BLaER1 treated with 17β-estradiol and CSF1 and Interleukin-3, amounts not matched to agents 10 nM and 100 nM (cell line): ENCODE data around the gene ANO1.
"Not testable (repeated sequence)": the region's sequence is repeated elsewhere in the genome, so short reads cannot be mapped to it uniquely, and the experiment has no call there.

Source experiments
- H3K27ac ChIP-seq, 11 experiments: shearing (Covaris generic); formaldehyde crosslinking; 2 replicates each; pipeline ENCODE4 v1.8.1; 2022
- H3K27me3 ChIP-seq, 11 experiments: shearing (Covaris generic); formaldehyde crosslinking; 2 replicates each; pipeline ENCODE4 v1.8.1; 2022
- H3K36me3 ChIP-seq, 11 experiments: shearing (Covaris generic); formaldehyde crosslinking; 2 replicates each; pipeline ENCODE4 v1.8.1; 2022
- H3K4me1 ChIP-seq, 10 experiments: shearing (Covaris generic); formaldehyde crosslinking; 2 replicates each; pipeline ENCODE4 v1.8.1; 2022
- H3K4me2 ChIP-seq, 11 experiments: shearing (Covaris generic); formaldehyde crosslinking; 2 replicates each; pipeline ENCODE4 v1.8.1; 2022
- H3K4me3 ChIP-seq, 10 experiments: shearing (Covaris generic); formaldehyde crosslinking; 2 replicates each; pipeline ENCODE4 v1.8.1; 2022
- H3K9ac ChIP-seq, 11 experiments: shearing (Covaris generic); formaldehyde crosslinking; 2 replicates each; pipeline ENCODE4 v1.8.1; 2022
- H3K9me3 ChIP-seq, 11 experiments: shearing (Covaris generic); formaldehyde crosslinking; replicated peaks in 1 of 11; 2 replicates each; pipeline ENCODE4 v1.8.1; 2022
- H4K20me1 ChIP-seq, 11 experiments: shearing (Covaris generic); formaldehyde crosslinking; 2 replicates each; pipeline ENCODE4 v1.8.1; 2022
- Cebpa-rat ChIP-seq, 11 experiments: shearing (Covaris generic); IDR thresholded peaks; 2 replicates each; pipeline ENCODE4 v1.8.1; 2022

Gene ANO1

GRCh38 chr11:70210530-70210929 is 132.4 kb downstream of the ANO1 start:
- Histone ChIP-seq H3K4me2 (no peak overlapping the region), H4K20me1 (peaks cover 45 to 58% (median 51%) of the 10 kb centered on the region in 11 experiments)

DNA sequence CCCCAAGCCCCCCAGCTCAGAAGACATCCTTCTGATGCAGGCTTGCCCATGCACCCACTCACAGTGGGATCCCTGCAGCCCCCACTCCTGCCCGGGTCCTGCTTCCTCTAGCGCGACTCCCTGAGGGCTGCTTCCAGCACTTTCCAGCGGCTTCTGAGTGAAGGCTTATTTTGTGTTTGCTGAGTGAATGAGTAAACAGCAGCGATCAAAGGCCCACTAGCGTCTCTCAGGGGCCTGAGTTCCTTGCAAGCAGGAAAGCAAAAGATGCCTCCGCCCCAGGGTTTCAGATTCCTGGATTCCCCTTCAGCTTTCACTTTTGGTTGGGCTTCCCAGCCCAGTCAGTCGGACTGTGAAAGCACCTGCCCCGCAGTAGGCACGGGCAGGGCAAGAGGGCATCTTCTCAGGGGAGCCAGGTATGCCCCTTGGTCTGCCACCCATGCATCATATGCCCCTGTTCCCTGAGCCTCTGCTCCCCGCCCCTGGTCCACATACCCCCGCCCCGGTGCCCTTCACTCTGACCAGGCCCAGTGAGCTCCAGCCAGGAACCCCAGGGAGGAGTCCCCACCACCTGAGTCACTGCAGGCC is 134.2 kb downstream of the ANO1 start:
- no peak for TF ChIP-seq Cebpa-rat (IDR thresholded peaks at IDR 0.05)
- H3K9me3 ChIP-seq: no peaks in the 10 kb centered on the region
- H3K9ac ChIP-seq: no peak overlapping the region
- peak overlapping the region in 4 of 11 experiments; percentile 6 to 21 (median 16); a peak in 3 of 22 replicates for H3K4me2 ChIP-seq
- no peak overlapping the region for H3K4me3 ChIP-seq
- peaks cover 0 to 18% (median 7%) of the 10 kb centered on the region in 10 experiments; a peak in 10 of 20 replicates for H3K4me1 ChIP-seq
- H3K36me3 ChIP-seq: peaks cover 24 to 29% (median 26%) of the 10 kb centered on the region in 11 experiments
- H3K27ac ChIP-seq: no peak overlapping the region
- H3K27me3 ChIP-seq: no peaks in the 10 kb centered on the region
- H4K20me1 ChIP-seq: peaks cover 28 to 40% (median 33%) of the 10 kb centered on the region in 11 experiments

More at GRCh38 chr11:70210530-70210929, 132.4 kb downstream of the ANO1 start:
- peaks cover 42 to 46% (median 44%) of the 10 kb centered on the region in 11 experiments for H3K36me3 ChIP-seq
- peaks cover under 1 to 33% (median 15%) of the 10 kb centered on the region in 10 experiments; a peak in 19 of 20 replicates for H3K4me1 ChIP-seq
- no peak overlapping the region for H3K27ac ChIP-seq
- H3K9me3 ChIP-seq: no peaks in the 10 kb centered on the region
- TF ChIP-seq Cebpa-rat (IDR thresholded peaks at IDR 0.05): no peak
- H3K9ac ChIP-seq: no peak overlapping the region
- no peaks in the 10 kb centered on the region for H3K27me3 ChIP-seq
- H3K4me3 ChIP-seq: no peak overlapping the region

DNA sequence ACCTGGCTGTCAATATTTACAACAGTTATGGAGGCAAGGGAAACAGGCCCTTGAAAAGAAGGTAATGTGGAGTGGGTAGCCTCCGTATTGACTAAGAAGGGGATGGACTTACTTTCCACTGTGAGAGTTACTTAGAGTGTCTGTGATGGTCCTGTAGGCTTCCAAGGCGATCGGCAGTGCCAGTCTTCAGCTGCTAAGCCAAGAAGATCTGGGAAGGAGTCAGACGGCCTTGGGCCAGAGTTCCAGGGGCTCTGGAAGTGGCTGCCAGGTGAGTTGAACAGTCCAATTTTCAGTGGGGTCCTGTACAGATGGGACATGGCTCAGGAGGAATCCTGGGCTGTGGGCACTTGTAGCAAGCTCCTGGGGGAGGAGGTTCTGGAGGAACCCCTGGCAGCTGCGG is 139.3 kb downstream of the ANO1 start:
- H3K4me2 ChIP-seq, H3K9me3 ChIP-seq, H3K9ac ChIP-seq, H3K36me3 ChIP-seq, H3K4me1 ChIP-seq, H3K27me3 ChIP-seq, H3K4me3 ChIP-seq, H4K20me1 ChIP-seq, H3K27ac ChIP-seq: not testable (repeated sequence)

GRCh38 chr11:70218076-70218475 is 140.0 kb downstream of the ANO1 start:
- not testable (repeated sequence) for H3K36me3 ChIP-seq, H3K4me3 ChIP-seq, H3K27ac ChIP-seq, H3K27me3 ChIP-seq, H3K9me3 ChIP-seq, H3K9ac ChIP-seq, H4K20me1 ChIP-seq, H3K4me2 ChIP-seq, H3K4me1 ChIP-seq

- H3K27me3 ChIP-seq: no peaks in the 10 kb centered on the region
- no peaks in the 10 kb centered on the region for H3K9me3 ChIP-seq
- TF ChIP-seq Cebpa-rat (IDR thresholded peaks at IDR 0.05): no peak
- no peaks in the 10 kb centered on the region for H3K36me3 ChIP-seq
- no peak overlapping the region for H3K9ac ChIP-seq
- H3K4me3 ChIP-seq: no peak overlapping the region
- H3K4me1 ChIP-seq: no peaks in the 10 kb centered on the region
- H4K20me1 ChIP-seq: no peaks in the 10 kb centered on the region
- H3K27ac ChIP-seq: no peak overlapping the region
- no peak overlapping the region for H3K4me2 ChIP-seq
Measured at GRCh38 chr11:70220136-70220535, 142.0 kb downstream of the ANO1 start.

- H3K4me3 ChIP-seq: no peak overlapping the region
- no peaks in the 10 kb centered on the region for H3K36me3 ChIP-seq
- no peaks in the 10 kb centered on the region for H3K4me1 ChIP-seq
- no peak overlapping the region for H3K4me2 ChIP-seq
- no peaks in the 10 kb centered on the region for H3K9me3 ChIP-seq
- no peaks in the 10 kb centered on the region for H4K20me1 ChIP-seq
- H3K9ac ChIP-seq: no peak overlapping the region
- no peaks in the 10 kb centered on the region for H3K27me3 ChIP-seq
- no peak for TF ChIP-seq Cebpa-rat (IDR thresholded peaks at IDR 0.05)
- H3K27ac ChIP-seq: no peak overlapping the region
Measured at GRCh38 chr11:70220920-70221319, 142.8 kb downstream of the ANO1 start.

- no peak overlapping the region for H3K27ac ChIP-seq
- H3K4me3 ChIP-seq: no peak overlapping the region
- H3K9ac ChIP-seq: no peak overlapping the region
- no peaks in the 10 kb centered on the region for H4K20me1 ChIP-seq
- TF ChIP-seq Cebpa-rat (IDR thresholded peaks at IDR 0.05): no peak
- H3K36me3 ChIP-seq: no peaks in the 10 kb centered on the region
- 0 out of 22 replicates have a peak, but pooled peaks cover 0 to 2% (median 0%) of the 10 kb centered on the region in 11 experiments for H3K9me3 ChIP-seq
- no peak overlapping the region for H3K4me2 ChIP-seq
- H3K27me3 ChIP-seq: no peaks in the 10 kb centered on the region
- H3K4me1 ChIP-seq: peaks cover 0 to 34% (median 23%) of the 10 kb centered on the region in 10 experiments; a peak in 17 of 20 replicates
Measured at GRCh38 chr11:70225681-70226177, 147.6 kb downstream of the ANO1 start.

DNA sequence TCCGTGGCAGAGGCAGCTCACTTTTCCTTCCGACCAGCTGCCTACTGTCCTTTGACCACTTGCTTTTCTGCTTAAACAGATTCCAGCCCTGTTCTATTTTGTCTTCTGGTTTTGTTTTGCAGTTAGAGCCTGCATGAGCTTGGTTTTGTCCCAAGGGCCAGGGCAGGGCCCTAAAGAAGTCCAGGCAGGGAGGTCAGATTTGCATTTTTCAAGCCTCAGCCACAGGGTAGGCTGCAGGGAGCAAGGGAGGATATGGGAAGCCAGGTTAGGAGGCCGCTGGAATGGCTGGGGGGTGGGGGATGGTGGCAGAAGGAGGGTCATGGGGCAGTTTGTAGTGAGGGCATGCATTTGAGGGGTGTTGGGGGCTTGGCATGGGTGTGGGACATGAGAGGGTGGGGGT is 148.1 kb downstream of the ANO1 start:
- no peak overlapping the region for H3K9ac ChIP-seq
- no peaks in the 10 kb centered on the region for H4K20me1 ChIP-seq
- no peaks in the 10 kb centered on the region for H3K36me3 ChIP-seq
- H3K9me3 ChIP-seq: 0 out of 22 replicates have a peak, but pooled peaks cover 0 to 2% (median 0%) of the 10 kb centered on the region in 11 experiments
- no peak for TF ChIP-seq Cebpa-rat (IDR thresholded peaks at IDR 0.05)
- H3K4me2 ChIP-seq: no peak overlapping the region; a peak in 2 of 22 replicates
- H3K4me1 ChIP-seq: peaks cover 0 to 38% (median 26%) of the 10 kb centered on the region in 10 experiments; a peak in 17 of 20 replicates
- no peak overlapping the region for H3K27ac ChIP-seq
- no peaks in the 10 kb centered on the region for H3K27me3 ChIP-seq
- H3K4me3 ChIP-seq: no peak overlapping the region

DNA sequence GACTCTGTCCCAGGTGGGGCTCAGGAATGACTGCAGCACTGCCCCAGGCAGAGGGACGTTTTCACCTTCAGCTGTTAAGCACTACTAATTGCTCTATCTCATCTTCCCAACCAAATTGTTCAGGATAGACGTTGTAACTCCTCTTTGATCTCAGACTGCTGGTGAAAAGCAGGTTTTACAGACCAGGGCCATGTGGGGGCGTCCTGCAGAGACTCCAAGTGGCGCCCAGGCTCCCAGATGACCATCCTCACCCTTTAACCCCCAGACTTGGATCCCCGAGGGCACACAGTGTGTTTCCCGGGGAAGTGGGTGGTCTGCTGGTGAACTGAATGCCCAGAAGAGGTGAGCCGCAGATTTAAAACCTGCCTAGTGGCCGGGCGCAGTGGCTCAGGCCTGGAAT is 148.8 kb downstream of the ANO1 start:
- Histone ChIP-seq H3K27ac (peak overlapping the region in 1 of 11 experiments; percentile 12; a peak in 1 of 22 replicates), H3K4me2 (peak overlapping the region in 9 of 11 experiments; percentile 36 to 67 (median 58); a peak in 18 of 22 replicates), H3K27me3 (no peaks in the 10 kb centered on the region), H3K4me3 (no peak overlapping the region), H3K9ac (no peak overlapping the region), H3K4me1 (peaks cover 0 to 42% (median 26%) of the 10 kb centered on the region in 10 experiments; a peak in 17 of 20 replicates), H3K9me3 (0 out of 22 replicates have a peak, but pooled peaks cover 0 to 2% (median 0%) of the 10 kb centered on the region in 11 experiments), H3K36me3 (no peaks in the 10 kb centered on the region), H4K20me1 (no peaks in the 10 kb centered on the region)
- TF ChIP-seq Cebpa-rat (IDR thresholded peaks at IDR 0.05): no peak

GRCh38 chr11:70229737-70230136 is 151.6 kb downstream of the ANO1 start:
- no peaks in the 10 kb centered on the region for H3K36me3 ChIP-seq
- no peak overlapping the region for H3K27ac ChIP-seq
- TF ChIP-seq Cebpa-rat (IDR thresholded peaks at IDR 0.05): no peak
- no peaks in the 10 kb centered on the region for H3K27me3 ChIP-seq
- no peak overlapping the region for H3K9ac ChIP-seq
- H3K9me3 ChIP-seq: peaks cover 0 to 9% (median 0%) of the 10 kb centered on the region in 11 experiments; a peak in 3 of 22 replicates
- no peak overlapping the region for H3K4me3 ChIP-seq
- H4K20me1 ChIP-seq: no peaks in the 10 kb centered on the region
- H3K4me1 ChIP-seq: peaks cover 0 to 42% (median 26%) of the 10 kb centered on the region in 10 experiments; a peak in 17 of 20 replicates
- no peak overlapping the region for H3K4me2 ChIP-seq
